GM23248 (cell line): ENCODE measurements around the gene TMEM266. TPM values are rescaled to one million over a fixed set of nuclear protein-coding genes. Genes with fewer than 3 reads are reported as not detected.

ENCODE experiments used
- DNase-seq: peaks from one replicate; pipeline ENCODE4 v3.0.0-alpha.2; 2015
- H2AFZ ChIP-seq: fragments of 200-600 bp; sonication (generic); 2 replicates; pipeline ENCODE4 v1.6.1; 2016; ENCODE audit warnings: antibody characterized with exemption
- H3F3A ChIP-seq: fragments of 200-600 bp; sonication (generic); 2 replicates; pipeline ENCODE4 v1.6.1; 2016; ENCODE audit warnings: mild to moderate bottlenecking, antibody characterized with exemption, mixed run types; ENCODE audit not compliant: insufficient read depth
- H3K27ac ChIP-seq: fragments of 200-600 bp; sonication (generic); 2 replicates; pipeline ENCODE4 v1.5.1; 2016; ENCODE audit warnings: mild to moderate bottlenecking
- H3K27me3 ChIP-seq: fragments of 200-600 bp; sonication (generic); replicated peaks from 2 replicates; pipeline ENCODE4 v1.6.1; 2016; ENCODE audit warnings: mild to moderate bottlenecking; ENCODE audit not compliant: insufficient read depth
- H3K36me3 ChIP-seq: fragments of 200-600 bp; sonication (generic); 2 replicates; pipeline ENCODE4 v1.6.1; 2016; ENCODE audit warnings: low read depth, mild to moderate bottlenecking
- H3K4me1 ChIP-seq: fragments of 200-600 bp; sonication (generic); 2 replicates; pipeline ENCODE4 v1.6.1; 2016; ENCODE audit warnings: mild to moderate bottlenecking; ENCODE audit not compliant: insufficient read depth
- H3K4me2 ChIP-seq: fragments of 200-600 bp; sonication (generic); one replicate; pipeline ENCODE4 v1.6.1; 2016; ENCODE audit warnings: mild to moderate bottlenecking; ENCODE audit not compliant: unreplicated experiment
- H3K4me3 ChIP-seq: fragments of 200-600 bp; sonication (generic); 2 replicates; pipeline ENCODE4 v1.5.1; 2016; ENCODE audit warnings: mild to moderate bottlenecking
- H3K79me2 ChIP-seq: fragments of 200-600 bp; sonication (generic); 2 replicates; pipeline ENCODE4 v1.6.1; 2016; ENCODE audit warnings: mild to moderate bottlenecking; ENCODE audit not compliant: insufficient read depth
- H3K9ac ChIP-seq: fragments of 200-600 bp; sonication (generic); 2 replicates; pipeline ENCODE4 v1.6.1; 2016; ENCODE audit warnings: mild to moderate bottlenecking
- H3K9me2 ChIP-seq: fragments of 200-600 bp; sonication (generic); 2 replicates; pipeline ENCODE4 v1.6.1; 2016; ENCODE audit warnings: mixed run types, mild to moderate bottlenecking, moderate library complexity; ENCODE audit not compliant: insufficient read depth
- H3K9me3 ChIP-seq: fragments of 200-600 bp; sonication (generic); one replicate; pipeline ENCODE4 v1.6.1; 2017; ENCODE audit warnings: low read depth
- H4K20me1 ChIP-seq: fragments of 200-600 bp; sonication (generic); 2 replicates; pipeline ENCODE4 v1.6.0; 2016; ENCODE audit not compliant: insufficient read depth
- EZH2 ChIP-seq: fragments of 200-600 bp; sonication (generic); IDR thresholded peaks from 2 replicates; pipeline ENCODE4 v1.6.1; 2018; ENCODE audit warnings: antibody characterized with exemption, mild to moderate bottlenecking; ENCODE audit not compliant: insufficient read depth, poor library complexity, severe bottlenecking
- EZH2phosphoT487 ChIP-seq: fragments of 200-600 bp; sonication (generic); IDR thresholded peaks from 2 replicates; pipeline ENCODE4 v1.6.1; 2018; ENCODE audit warnings: antibody characterized with exemption, moderate library complexity, mild to moderate bottlenecking, low read depth; ENCODE audit not compliant: insufficient read depth
- WGBS, 2 experiments: methylation state at CpG; one replicate each; pipeline ENCODE4 v1.1.6; 2015 to 2017; ENCODE audit warnings: low lambda C conversion rate in 2 of 2, low coverage in 1 of 2; ENCODE audit errors: missing lambda C conversion rate in 2 of 2; 5-methylcytosine and 5-hydroxymethylcytosine counted together
- in situ Hi-C: fragments of 300-500 bp; cut with MboI; formaldehyde crosslinking; loops from 2 replicates; pipeline ENCODE4 v1.15.0; 2020
- polyA plus RNA-seq: library from polyadenylated mRNA; unstranded; fragments of >200 nt; fragmentation: Nextera tagmentation; extraction: Ambion mirVana; gene quantifications from 2 replicates; pipeline ENCODE4 v1.2.1, GENCODE V29; 2016
- total RNA-seq: library from RNA; depleted of rRNA; stranded (reverse); fragments of >200 nt; shearing (Covaris generic); gene quantifications from 2 replicates; pipeline ENCODE4 v1.2.3, GENCODE V29; 2014

The TMEM266 gene
- total and polyA plus RNA-seq, 2 experiments from 2014 or later: not detected

DNA sequence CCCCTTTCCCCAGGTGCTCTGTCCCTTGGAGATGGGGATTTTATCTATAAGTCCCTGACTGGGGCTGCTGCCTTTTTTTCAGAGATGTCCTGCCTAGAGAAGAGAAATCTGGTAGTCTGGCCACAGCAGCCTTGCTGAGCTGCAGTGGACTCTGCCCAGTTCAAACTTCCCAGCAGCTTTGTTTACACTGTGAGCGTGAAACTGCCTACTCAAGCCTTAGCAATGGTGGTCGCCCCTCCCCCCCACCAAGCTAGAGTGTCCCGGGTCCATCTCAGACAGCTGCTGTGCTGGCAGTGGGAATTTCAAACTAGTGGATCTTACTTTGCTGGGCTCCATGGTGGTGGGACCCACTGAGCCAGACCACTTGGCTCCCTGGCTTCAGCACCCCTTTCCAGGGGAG is 38.9 kb downstream of the TMEM266 start:
- WGBS, 2 experiments: 37 to 40% methylated on average over 3 of the region's 3 CpGs

DNA sequence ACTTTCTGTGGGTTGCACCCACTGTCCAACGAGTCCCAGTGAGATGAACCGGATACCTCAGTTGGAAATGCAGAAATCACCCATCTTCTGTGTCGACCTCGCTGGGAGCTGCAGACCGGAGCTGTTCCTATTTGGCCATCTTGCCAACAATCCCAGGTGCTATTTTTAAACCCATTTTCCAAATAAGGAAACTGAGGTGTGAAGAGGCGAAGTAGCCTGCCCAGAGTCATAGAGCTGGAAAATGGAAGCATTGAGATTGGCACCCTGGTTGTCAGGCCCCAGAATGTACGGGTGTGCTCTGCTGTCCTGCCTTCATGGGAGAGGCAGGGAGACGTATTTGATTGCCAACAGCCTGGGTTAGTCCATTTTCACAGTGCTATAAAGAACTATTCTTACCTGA is 39.6 kb downstream of the TMEM266 start:
- Histone ChIP-seq H3F3A (no peaks in the 10 kb centered on the region), H3K4me1 (no peaks in the 10 kb centered on the region), H3K4me3 (no peak overlapping the region), H3K27ac (no peak overlapping the region), H3K9me2 (no peaks in the 10 kb centered on the region), H2AFZ (no peak overlapping the region), H3K79me2 (no peaks in the 10 kb centered on the region), H3K27me3 (peaks cover 28% of the 10 kb centered on the region), H3K9ac (no peak overlapping the region), H3K36me3 (no peaks in the 10 kb centered on the region), H4K20me1 (no peaks in the 10 kb centered on the region), H3K9me3 (no peaks in the 10 kb centered on the region), H3K4me2 (no peak overlapping the region)
- TF ChIP-seq EZH2 (no peak), EZH2phosphoT487 (no peak)
- WGBS, 2 experiments: 39 to 46% methylated on average over 8 of the region's 8 CpGs
- no peak for DNase-seq
- in situ Hi-C loops: no loop called here

More for the DNA sequence above, 38.9 kb downstream of the TMEM266 start:
- Histone ChIP-seq H3K27me3 (peaks cover 28% of the 10 kb centered on the region), H3K79me2 (no peaks in the 10 kb centered on the region), H3K4me2 (no peak overlapping the region), H3K4me3 (no peak overlapping the region), H3K9ac (no peak overlapping the region), H3K27ac (no peak overlapping the region), H3K9me3 (no peaks in the 10 kb centered on the region), H3K9me2 (no peaks in the 10 kb centered on the region), H4K20me1 (no peaks in the 10 kb centered on the region), H3K4me1 (no peaks in the 10 kb centered on the region), H3K36me3 (no peaks in the 10 kb centered on the region), H2AFZ (no peak overlapping the region), H3F3A (no peaks in the 10 kb centered on the region)
- no peak for DNase-seq
- in situ Hi-C loops: no loop called here
- no peak for TF ChIP-seq EZH2
- no peak for TF ChIP-seq EZH2phosphoT487

DNA sequence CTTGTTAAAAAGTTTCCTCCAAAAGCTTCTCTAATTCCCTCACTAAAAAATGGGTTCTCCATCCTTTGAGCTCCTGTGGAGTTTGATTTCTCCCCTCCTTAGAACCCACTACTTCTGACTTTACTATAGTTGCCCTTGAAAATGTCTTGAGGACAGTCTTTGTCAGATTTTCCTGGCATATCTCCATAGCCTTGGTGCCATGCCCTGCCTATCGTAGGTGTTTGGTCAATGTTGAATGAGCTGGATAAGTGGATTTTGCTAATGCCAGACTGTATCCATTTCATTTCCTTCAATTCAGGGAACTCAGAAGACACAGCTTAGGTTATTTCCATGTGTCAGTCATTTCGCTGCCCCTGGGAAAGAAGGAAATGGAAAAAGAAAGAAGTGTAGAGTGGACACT is 40.6 kb downstream of the TMEM266 start:
- no peaks in the 10 kb centered on the region for H3K4me1 ChIP-seq
- no peaks in the 10 kb centered on the region for H3F3A ChIP-seq
- H3K9me3 ChIP-seq: no peaks in the 10 kb centered on the region
- TF ChIP-seq EZH2phosphoT487 (no peak), EZH2 (no peak)
- H4K20me1 ChIP-seq: no peaks in the 10 kb centered on the region
- H3K9me2 ChIP-seq: no peaks in the 10 kb centered on the region
- H2AFZ ChIP-seq: no peak overlapping the region
- peaks cover 28% of the 10 kb centered on the region for H3K27me3 ChIP-seq
- H3K4me2 ChIP-seq: no peak overlapping the region
- H3K4me3 ChIP-seq: no peak overlapping the region
- 48 to 51% methylated on average over 2 of the region's 2 CpGs for WGBS, 2 experiments
- H3K9ac ChIP-seq: no peak overlapping the region
- no peaks in the 10 kb centered on the region for H3K36me3 ChIP-seq
- in situ Hi-C loops: no loop called here
- H3K27ac ChIP-seq: no peak overlapping the region
- no peak for DNase-seq
- H3K79me2 ChIP-seq: no peaks in the 10 kb centered on the region

DNA sequence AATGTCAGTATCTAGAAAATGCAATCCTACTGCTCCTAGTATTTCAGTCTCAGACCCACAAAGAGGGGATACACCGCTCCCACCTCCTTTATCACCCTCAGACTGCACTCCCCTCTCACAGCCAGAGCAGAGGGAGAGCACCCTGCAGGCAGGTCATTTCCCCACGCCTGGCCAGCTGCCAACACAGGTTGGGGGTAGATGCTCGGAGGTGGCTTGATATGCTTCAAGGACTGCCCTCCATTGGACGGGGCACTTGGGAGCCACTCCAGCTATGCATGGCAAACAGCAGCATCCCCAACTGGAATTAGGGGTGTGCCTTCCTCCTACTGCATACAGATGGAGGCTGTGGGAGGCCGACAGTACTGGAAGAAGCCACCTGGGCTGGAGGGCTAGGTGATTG is 41.9 kb downstream of the TMEM266 start:
- Histone ChIP-seq H3F3A (no peaks in the 10 kb centered on the region), H3K27ac (no peak overlapping the region), H4K20me1 (no peaks in the 10 kb centered on the region), H3K9me3 (no peaks in the 10 kb centered on the region), H3K4me3 (no peak overlapping the region), H3K4me1 (no peaks in the 10 kb centered on the region), H3K9ac (no peak overlapping the region), H2AFZ (no peak overlapping the region), H3K27me3 (peaks cover 28% of the 10 kb centered on the region), H3K4me2 (no peak overlapping the region), H3K79me2 (no peaks in the 10 kb centered on the region), H3K9me2 (no peaks in the 10 kb centered on the region), H3K36me3 (no peaks in the 10 kb centered on the region)
- 52 to 54% methylated on average over 5 of the region's 5 CpGs for WGBS, 2 experiments
- in situ Hi-C loops: no loop called here
- TF ChIP-seq EZH2phosphoT487 (no peak), EZH2 (no peak)
- no peak for DNase-seq

DNA sequence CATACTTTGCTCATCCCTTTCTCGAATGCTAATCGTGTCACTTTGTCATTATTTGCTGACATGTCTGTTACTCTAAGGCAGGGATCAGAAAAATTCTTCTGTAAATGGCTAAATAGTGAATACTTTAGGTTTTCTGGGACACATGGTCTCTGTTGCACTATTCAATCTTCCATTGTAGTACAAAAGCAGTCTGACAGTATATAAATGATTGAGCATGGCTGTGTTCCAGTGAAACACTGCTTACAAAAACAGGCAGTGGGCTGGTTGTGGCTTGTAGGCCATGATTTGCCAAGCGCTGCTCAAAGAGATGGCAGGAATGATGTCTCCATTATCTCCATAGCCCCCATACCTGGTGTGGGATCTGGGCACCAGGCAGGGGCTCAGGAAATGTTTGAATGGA is 45.6 kb downstream of the TMEM266 start:
- Histone ChIP-seq H3K9me2 (no peaks in the 10 kb centered on the region), H3F3A (no peaks in the 10 kb centered on the region), H3K9ac (no peak overlapping the region), H3K27me3 (peaks cover 29% of the 10 kb centered on the region; the same call in 1 of the 2 replicates), H3K27ac (no peak overlapping the region), H3K36me3 (no peaks in the 10 kb centered on the region), H3K9me3 (no peaks in the 10 kb centered on the region), H3K4me3 (no peak overlapping the region), H3K4me2 (no peak overlapping the region), H4K20me1 (no peaks in the 10 kb centered on the region), H3K79me2 (no peaks in the 10 kb centered on the region), H3K4me1 (no peaks in the 10 kb centered on the region), H2AFZ (no peak overlapping the region)
- no peak for DNase-seq
- WGBS, 2 experiments: 41 to 52% methylated on average over 3 of the region's 3 CpGs
- TF ChIP-seq EZH2: no peak
- TF ChIP-seq EZH2phosphoT487: no peak
- in situ Hi-C loops: no loop called here
